Heart right ventricle (tissue), 16 donors: Measurements from ENCODE around the gene IKBIP. TPM values are rescaled to one million over a fixed set of nuclear protein-coding genes. Genes with fewer than 3 reads are reported as not detected.

Experiments used
- ATAC-seq, 8 donors: fragments of 200-7000 bp; cut with Tn5 transposase; one replicate each; pipeline ENCODE4 v1.9.1; 2020; ENCODE audit warnings: mild to moderate bottlenecking in 8 of 8, moderate library complexity in 8 of 8, moderate number of reproducible peaks in 1 of 8
- DNase-seq, 2 donors: peaks; one replicate each; pipeline ENCODE4 v3.0.0-alpha.2; 2020
- H3K27ac ChIP-seq, 10 donors: fragments of 200-600 bp; sonication (generic) in 2 of 10; one replicate each; pipeline versions ENCODE4 v1.5.0 to v1.8.0; 2020 to 2022; ENCODE audit warnings: mild to moderate bottlenecking in 3 of 10
- H3K27me3 ChIP-seq, 7 donors: fragments of 200-600 bp; one replicate each; pipeline ENCODE4 v1.8.0; 2021 to 2022; ENCODE audit warnings: mild to moderate bottlenecking in 2 of 7
- H3K36me3 ChIP-seq, 9 donors: fragments of 200-600 bp; sonication (generic) in 1 of 9; one replicate each; pipeline versions ENCODE4 v1.5.0 to v1.8.0; 2020 to 2022; ENCODE audit warnings: mild to moderate bottlenecking in 2 of 9
- H3K4me1 ChIP-seq, 9 donors: fragments of 200-600 bp; sonication (generic) in 1 of 9; one replicate each; pipeline versions ENCODE4 v1.5.0 to v1.8.0; 2020 to 2022; ENCODE audit warnings: mild to moderate bottlenecking in 4 of 9
- H3K4me3 ChIP-seq, 10 donors: fragments of 200-600 bp; sonication (generic) in 2 of 10; one replicate each; pipeline versions ENCODE4 v1.5.0 to v1.8.0; 2020 to 2022; ENCODE audit warnings: mild to moderate bottlenecking in 7 of 10, moderate library complexity in 2 of 10
- H3K9me3 ChIP-seq, 11 donors: fragments of 200-600 bp in 10 of 11; sonication (generic) in 2 of 11; one replicate each; pipeline versions ENCODE4 v1.5.0 to v1.8.0; 2013 to 2022; ENCODE audit warnings: mild to moderate bottlenecking in 2 of 11, control low read depth in 1 of 11, moderate library complexity in 1 of 11
- CTCF ChIP-seq, 9 donors: fragments of 200-600 bp; sonication (generic) in 2 of 9; IDR thresholded peaks; one replicate each; pipeline versions ENCODE4 v1.5.0 to v1.8.0; 2021 to 2022; ENCODE audit warnings: antibody characterized with exemption in 9 of 9, mild to moderate bottlenecking in 5 of 9, moderate library complexity in 1 of 9
- WGBS, 2 donors: extraction: QIAGEN DNeasy Blood & Tissue Kit; methylation state at CpG; one replicate each; pipeline ENCODE4 v1.1.7; 2013; ENCODE audit warnings: inconsistent platforms in 1 of 2; 5-methylcytosine and 5-hydroxymethylcytosine counted together
- intact Hi-C, 10 donors: fragments of 100-400 bp; cut with DNase I; formaldehyde crosslinking; loops; one replicate each; pipeline versions ENCODE4 v1.11.1 to v1.14.2; 2022
- polyA plus RNA-seq, 2 donors: library from polyadenylated mRNA; stranded (reverse); fragments of 200-250 nt; gene quantifications; one replicate each; pipeline ENCODE4 v1.2.3, GENCODE V29; 2013
- total RNA-seq, 10 donors: library from RNA; stranded (reverse); fragmentation: NEBNext Ultra II Directional in 3 of 10; extraction: Animal tissue kit (Norgen Biotek cat#: 25700) in 3 of 10; gene quantifications; one replicate each; pipeline versions ENCODE4 v1.2.1 to v1.2.4, GENCODE V29; 2021 to 2023
- donor health status: Arrhythmogenic right ventricular cardiomyopathy.
- donor health status: ischemic (EF 13 %, LVEDD 7.1; RV severe dilation, severe dysfunction).
- donor health status: healthy with polysubstance abuse.
- donor health status: DM: no; HTN: yes; CAD: no.
- donor health status: DM: no; HTN: no; CAD: no.
- donor health status: ischemic (EF 25% LVEDD 6.9; RV normal size, moderate dysfunction).
- donor health status: ischemic (EF 25% LVEDD 5.7; RV mildly dilated, moderate dysfunction).
- donor health status: healthy.
- donor health status: DM: yes; HTN: yes; CAD: no.
- donor health status: Ischemic cardiomyopathy.
- donor health status: ischemic (EF 35%, LVEDD 5.7; RV mildly dilated, moderate dysfunction).
- donor health status: nonischemic (EF 11% LVEDD 7.7; RV severe dilation, severe dysfunction).
- donor health status: DM: yes; HTN: yes; CAD: no.
- donor health status: PGD.
- donor health status: ischemic (EF 29% LVEDD 5.4; RV normal size, mild dysfunction).
- donor health status: nonischemic (EF 23%, LVEDD 6.1; RV moderate dilation, normal function).

IKBIP gene
- total and polyA plus RNA-seq, 12 donors, result 2.4 to 13.4 (median 4.8) TPM

- no peak for TF ChIP-seq CTCF (IDR thresholded peaks at IDR 0.05)
- Histone ChIP-seq H3K9me3 (no peaks in the 10 kb centered on the region), H3K4me3 (no peak overlapping the region), H3K36me3 (peaks cover 0 to 11% (median 9%) of the 10 kb centered on the region in 9 donors), H3K27me3 (no peaks in the 10 kb centered on the region), H3K4me1 (peaks cover 2 to 21% (median 18%) of the 10 kb centered on the region in 9 donors), H3K27ac (no peak overlapping the region)
- intact Hi-C loops, result loop anchor here in 4 of 10 donors (5.0 to 10.0 kb wide), 3 partner anchors 51 to 89 kb away; partner anchors contain the start of genes IKBIP (in 3 of the 4) and APAF1 (in 2 of the 4)
- 65 to 66% methylated on average over 4 of the region's 4 CpGs for WGBS, 2 donors
- no peak for ATAC-seq
- no peak for DNase-seq
Measured at GRCh38 chr12:98591209-98591608, 53.4 kb downstream of the IKBIP start.

GRCh38 chr12:98587084-98587483 lies 57.5 kb downstream of the IKBIP start:
- no peak for TF ChIP-seq CTCF (IDR thresholded peaks at IDR 0.05)
- Histone ChIP-seq H3K27me3 (no peaks in the 10 kb centered on the region), H3K27ac (no peak overlapping the region), H3K4me3 (no peak overlapping the region), H3K36me3 (no peaks in the 10 kb centered on the region), H3K4me1 (no peaks in the 10 kb centered on the region), H3K9me3 (no peaks in the 10 kb centered on the region)
- no peak for DNase-seq
- intact Hi-C loops, result no loop called here
- ATAC-seq, result no peak
- WGBS, 2 donors, result 76 to 86% methylated on average over 5 of the region's 5 CpGs

GRCh38 chr12:98582093-98582492 lies 62.5 kb downstream of the IKBIP start:
- no peak for DNase-seq

GRCh38 chr12:98581101-98581500 lies 63.5 kb downstream of the IKBIP start:
- ATAC-seq (no peak), DNase-seq (no peak)
- no peak for TF ChIP-seq CTCF (IDR thresholded peaks at IDR 0.05)
- H3K27ac ChIP-seq, result no peak overlapping the region
- intact Hi-C loops, result no loop called here
- no peaks in the 10 kb centered on the region for H3K36me3 ChIP-seq
- H3K27me3 ChIP-seq, result no peaks in the 10 kb centered on the region
- 89 to 90% methylated on average over 1 of the region's 1 CpG for WGBS, 2 donors
- no peak overlapping the region for H3K4me3 ChIP-seq
- H3K9me3 ChIP-seq, result no peaks in the 10 kb centered on the region
- no peaks in the 10 kb centered on the region for H3K4me1 ChIP-seq

More at GRCh38 chr12:98582093-98582492, 62.5 kb downstream of the IKBIP start:
- WGBS, 2 donors, result 83 to 84% methylated on average over 6 of the region's 6 CpGs
- Histone ChIP-seq H3K36me3 (no peaks in the 10 kb centered on the region), H3K27me3 (no peaks in the 10 kb centered on the region), H3K27ac (no peak overlapping the region), H3K4me3 (no peak overlapping the region), H3K4me1 (no peaks in the 10 kb centered on the region), H3K9me3 (no peaks in the 10 kb centered on the region)
- TF ChIP-seq CTCF (IDR thresholded peaks at IDR 0.05), result no peak
- no peak for ATAC-seq
- intact Hi-C loops, result no loop called here
